HCEC 1CT (cell line): ENCODE measurements around the gene CCDC197.

Source experiments
- DNase-seq: peaks from one replicate; pipeline ENCODE4 v3.0.0-alpha.2; 2017

CCDC197 gene

DNA sequence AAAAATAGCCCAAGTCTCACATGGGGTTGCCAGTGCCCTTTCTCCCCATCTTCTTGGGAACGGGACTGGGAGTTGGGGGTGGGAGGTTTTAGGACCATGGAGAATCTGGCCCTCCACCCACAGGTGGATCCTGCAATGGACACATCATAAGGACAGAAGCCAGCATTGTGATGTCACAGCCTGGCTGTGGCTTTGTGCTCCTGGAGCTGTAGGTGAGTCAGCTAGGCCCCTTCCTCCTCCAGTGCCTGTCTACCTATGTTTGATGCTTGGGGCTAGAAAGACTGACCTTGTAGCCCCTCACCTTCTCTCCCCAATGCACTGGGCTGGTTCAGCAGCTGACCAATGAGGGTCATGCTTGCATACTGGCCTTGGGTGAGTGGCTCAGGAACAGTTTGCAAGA, at the start of gene CCDC197:
Gene CCDC197, plus strand, starts transcription at position 220 of the 400 bp plus-strand sequence. CDS start 831 bp downstream, outside the sequence.
- DNase-seq, result no peak

DNA sequence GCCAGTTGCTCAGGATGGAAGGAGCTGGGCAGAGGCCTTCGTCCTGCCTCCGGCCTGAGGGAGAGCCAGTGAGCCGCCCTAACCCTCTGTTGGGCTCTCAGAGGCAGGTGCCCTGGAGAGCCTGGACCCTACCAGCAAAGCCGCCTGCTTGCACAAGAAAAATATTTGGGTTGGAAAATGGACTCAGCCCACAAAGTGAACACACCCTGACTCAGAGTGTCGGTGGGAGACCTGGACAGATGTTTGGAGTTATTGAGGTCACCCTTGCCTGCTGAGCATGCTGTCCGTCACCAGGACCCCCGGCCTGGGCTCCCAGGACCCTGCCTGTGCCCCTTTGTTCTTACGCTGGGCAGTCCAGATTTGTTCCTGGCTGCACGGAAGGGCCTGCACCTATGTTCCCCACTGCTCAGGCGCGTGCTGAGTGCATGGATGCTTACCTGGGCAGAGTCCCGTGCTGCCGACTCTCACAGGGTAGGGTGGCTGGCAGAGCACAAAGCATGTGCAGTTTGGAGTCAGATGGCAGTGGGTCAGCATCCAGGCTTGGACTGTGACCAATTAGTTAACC, 47.5 kb upstream of the CCDC197 start:
- DNase-seq, result no peak

DNA sequence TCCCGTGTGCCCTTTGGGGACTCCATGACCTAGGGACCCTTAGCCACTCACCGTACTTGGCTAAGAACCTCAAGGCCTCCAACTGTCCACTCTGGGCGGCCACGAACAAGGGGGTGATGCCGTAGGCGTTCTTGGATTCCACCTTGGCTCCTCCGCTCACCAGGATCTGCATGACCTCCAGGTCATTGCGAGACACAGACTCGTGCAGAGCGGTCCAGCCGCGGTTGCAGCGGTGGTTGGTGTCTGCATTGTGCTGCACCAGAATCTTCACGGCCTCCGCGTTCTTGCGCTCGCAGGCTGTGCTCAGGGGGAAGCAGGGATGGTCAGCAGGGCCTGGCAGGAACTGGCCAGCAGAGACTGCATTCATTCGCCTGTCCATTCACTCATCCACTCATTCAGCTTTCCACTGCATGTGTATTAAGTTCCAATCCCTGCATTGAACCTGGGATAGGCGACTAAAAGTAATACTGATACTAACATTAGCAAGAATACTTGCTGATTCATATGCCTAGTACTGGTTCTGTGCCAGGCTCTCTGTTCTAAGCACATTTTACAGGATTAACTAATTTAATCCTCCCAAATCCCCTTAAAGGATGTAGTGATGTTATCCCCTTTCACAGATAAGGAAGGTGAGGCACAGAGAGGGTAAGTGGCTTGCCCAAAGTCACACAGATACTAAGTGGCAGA, 46.0 kb upstream of the CCDC197 start:
- DNase-seq, result no peak

DNA sequence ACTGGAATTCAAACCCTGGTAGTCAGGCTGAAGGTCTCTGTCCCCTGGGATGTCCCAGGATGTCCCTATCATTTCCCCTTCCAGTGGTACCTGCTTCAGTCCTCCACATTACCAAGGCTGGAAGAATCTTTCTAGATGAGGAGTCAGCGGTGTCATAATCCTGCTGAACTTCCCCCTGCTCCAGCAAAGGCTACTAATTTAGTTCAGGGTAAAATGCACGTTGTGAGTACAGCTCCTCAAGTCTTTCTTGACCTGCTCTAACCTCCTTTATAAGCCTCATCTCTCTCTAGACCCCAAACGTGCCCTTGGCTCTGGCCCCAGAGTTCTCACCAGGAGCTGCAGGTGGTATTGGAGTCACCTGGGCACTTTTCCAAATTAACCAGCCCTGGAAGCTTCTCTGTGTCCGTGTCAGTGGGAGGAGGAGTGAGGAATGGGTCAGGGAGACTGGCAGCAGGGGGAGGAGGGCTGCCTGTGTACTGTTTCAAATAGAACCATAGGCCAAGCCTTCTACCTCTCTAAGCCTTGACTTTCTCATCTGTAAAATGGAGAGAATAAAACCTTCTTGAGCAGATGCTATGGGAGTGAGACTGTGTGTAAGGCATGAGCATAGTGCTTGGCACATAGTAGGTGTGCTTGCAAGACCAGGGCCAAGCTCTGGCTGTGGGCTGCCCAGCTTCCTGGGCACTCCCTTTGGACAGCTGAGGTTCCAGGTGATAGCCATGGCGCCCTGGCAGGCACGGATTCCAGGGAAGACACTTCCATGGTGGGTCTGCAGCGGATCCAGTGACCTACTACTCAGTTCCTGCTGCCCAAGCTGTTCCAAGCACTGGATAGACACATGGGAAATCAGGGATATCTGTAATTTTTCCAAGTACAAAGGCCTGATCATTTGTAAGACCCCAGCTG, 45.2 kb upstream of the CCDC197 start:
- DNase-seq, result no peak

DNA sequence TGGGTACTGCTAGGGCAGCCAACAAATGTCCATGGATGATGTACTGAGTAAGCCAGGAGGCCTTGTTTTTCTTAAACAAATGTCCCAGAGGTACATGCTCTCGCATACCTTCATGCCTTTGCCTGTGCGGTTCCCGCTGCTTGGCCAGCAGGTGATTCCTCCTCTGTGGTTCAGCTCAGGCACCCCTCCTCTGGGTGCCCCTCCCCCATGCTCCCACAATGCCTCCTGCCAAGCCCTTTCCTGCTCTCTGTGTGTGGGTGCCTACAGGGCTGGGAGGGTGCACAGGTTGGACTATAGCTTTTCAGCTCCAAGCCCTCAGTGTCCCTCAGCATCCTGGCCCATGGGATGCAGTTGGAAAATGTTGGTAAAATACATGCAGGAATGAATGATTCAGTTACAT, 44.3 kb upstream of the CCDC197 start:
- no peak for DNase-seq

DNA sequence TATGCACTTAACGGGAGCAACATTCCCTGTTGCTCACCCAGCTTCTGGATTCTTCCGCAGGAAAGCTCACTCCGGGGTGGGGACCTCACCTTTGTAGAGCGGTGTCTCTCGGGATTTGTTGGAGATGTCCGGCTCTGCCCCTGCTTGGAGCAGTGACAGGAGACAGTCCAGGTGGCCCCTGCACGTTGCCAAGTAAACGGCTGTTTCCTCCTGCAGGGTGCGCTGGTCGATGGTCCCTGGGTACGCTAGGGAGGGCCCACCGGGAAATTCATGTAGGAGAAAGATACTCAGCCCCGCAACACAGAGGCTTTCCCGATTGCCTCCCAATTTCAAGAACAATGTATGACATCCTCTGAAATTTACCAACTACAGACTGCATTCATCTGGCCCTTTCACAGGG, 43.8 kb upstream of the CCDC197 start:
- DNase-seq, result no peak

DNA sequence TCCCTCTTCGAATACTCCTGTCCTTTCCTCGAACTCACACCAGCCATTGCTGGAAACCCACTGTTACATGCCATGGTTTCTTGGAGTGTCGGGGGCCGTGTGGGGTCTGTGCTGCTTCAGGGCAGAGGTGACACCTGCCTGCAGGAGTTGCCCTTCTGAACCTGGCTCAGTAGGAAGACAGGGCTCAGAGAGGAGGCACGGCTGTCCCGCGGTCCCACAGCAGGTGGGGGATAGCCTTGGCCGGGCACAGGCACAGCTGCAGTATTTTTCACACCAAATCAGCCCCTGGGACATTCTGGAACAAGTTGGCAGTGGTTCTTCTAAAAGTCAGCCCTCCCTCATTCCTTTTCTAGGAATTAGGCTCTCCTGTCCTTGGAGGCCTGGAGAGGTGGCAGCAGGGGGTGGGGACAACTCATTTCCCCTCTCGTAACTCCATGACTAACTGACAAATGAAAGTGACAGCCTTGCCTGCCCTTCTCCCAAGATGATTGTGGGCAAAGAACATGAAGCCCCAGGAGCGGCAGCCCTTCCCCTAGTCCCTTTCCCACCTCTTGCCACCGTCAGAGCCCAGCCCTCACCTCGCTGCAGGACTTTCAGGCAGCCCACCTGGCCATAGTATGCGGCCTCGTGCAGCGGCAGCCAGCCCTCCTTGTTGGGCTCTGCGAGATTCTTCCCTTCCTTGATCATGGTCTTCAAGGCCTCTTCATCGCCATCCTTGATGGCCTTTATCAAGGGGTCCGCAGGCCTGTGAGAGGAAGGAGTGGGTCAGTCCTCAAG, 43.2 kb upstream of the CCDC197 start:
- no peak for DNase-seq

DNA sequence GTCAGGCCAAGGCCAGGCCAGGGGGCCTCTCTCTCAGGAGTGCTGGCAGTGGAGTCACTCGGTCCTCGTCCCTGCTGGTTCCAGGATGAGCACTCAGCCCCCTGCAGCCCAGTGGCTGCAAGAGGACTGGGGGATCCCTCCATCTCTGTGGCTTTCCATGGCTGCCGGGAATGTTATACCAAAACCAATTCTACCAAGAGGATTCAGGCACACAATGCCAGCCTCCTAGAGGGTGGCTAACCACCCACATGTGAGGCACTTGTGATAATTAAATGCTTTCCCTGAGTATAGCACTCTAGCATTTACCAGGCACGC, 42.6 kb upstream of the CCDC197 start:
- DNase-seq, result no peak

DNA sequence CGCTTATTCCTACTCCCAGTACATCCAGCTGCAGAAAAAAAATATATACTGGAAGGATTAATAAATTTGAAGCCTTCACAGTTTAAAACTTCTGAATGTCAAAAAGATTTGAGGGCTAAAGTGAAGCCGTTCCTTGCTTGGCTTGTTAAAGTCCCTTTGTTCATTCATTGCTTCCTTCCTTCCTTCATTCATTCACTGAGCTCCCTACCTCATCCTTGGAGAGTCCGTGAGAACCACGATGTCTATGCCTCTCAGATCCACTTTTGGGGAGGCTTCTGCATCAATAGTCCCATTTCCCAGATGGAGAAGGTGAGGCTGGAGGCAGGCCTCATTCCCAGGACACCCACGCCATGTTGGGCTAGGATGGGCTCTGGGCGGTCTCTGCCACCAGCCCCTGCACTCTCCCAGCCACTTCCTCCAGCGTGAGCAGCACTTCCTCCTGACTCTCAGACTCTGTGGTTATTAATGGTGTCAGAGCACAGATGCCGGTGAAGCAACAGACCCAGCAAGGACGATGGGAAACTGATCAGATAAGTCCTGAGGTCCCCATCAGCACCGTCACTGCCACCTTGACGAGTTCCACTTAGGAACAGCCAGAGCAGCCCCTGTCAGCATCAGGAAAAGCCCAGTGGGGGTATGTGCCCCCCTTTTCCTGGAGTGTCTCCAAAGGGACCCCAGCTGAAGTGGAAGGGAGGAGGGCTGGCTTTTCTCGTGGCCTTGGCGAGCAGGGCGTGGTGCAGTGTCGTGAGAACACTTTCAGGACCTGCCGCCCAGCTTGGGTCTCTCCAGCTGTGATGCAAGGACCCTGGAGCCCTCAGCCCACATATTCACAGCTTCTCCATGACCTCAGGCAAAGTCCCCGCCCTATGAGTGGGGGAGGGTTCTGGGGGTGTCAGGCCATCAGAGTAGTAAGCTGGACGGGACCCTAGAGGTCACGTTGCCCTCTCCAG, 41.9 kb upstream of the CCDC197 start:
- DNase-seq, result no peak

DNA sequence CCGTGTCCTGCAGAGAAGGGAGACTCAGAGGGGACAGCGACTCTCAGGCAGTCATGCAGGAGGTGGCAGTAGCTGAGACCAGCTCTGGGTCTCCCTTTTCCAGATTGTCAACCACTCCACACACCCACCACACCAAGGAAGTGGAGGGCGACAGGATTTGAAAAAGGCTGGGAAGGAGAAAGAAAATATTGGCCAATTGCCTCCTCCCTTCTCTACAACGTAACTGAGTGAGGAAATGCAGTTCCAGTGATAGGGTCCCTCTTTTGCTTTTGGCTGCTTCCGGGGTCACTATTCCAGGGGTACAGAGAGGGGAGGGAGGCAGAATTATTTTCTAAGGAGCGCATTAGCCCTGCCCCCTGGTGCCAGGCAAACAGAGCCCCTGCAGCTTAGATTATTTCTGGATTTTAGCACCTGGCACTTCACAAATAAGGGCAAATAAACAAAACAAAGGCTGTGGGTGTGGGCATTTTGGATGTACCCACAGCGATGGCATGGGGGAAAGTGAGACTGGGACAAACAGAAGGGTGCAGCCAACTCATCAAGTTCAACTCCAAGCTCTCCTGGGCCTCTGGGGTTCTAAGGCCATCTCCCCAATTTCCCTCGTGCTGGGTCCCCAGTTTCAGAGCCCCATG, 41.1 kb upstream of the CCDC197 start:
- no peak for DNase-seq

DNA sequence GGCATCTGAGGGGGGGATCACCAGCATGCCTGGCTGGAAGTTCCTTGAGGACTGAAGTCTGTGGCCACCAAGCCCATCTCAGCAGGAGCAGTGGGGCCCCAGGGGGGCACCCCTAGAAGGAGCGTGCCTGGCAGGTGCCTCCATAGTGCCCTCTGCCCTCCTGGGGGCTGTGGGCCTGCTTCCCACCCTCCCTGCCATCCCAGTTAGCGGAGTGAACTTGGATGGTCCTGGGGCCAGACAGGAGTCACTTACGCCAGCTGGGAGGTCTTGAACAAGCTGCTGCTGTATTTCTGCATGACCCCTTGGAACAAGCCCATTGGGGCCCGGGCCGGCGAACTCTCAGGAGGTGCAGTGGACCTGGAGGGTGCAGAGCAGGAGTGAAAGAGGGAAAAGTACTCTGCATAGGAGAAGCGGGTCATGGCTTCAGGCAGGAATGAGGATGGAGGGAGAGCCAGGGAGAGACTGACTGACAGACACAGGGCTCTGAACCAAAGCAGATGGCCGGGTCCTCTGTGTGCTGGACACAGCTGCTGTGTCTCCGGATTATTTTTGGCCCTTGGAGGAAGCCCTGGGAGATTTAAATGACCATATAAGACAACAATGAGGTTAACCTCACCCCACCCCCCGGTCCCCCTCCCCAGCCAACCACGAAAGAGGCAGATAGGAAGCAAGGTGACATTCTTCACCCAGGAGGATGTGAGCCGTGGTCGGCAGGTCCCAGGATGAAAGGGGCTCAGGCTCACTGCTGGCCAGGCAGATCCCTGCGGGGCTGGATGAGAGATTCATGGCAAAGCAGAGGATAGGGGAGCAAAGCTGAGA, 40.4 kb upstream of the CCDC197 start:
- DNase-seq, result no peak

DNA sequence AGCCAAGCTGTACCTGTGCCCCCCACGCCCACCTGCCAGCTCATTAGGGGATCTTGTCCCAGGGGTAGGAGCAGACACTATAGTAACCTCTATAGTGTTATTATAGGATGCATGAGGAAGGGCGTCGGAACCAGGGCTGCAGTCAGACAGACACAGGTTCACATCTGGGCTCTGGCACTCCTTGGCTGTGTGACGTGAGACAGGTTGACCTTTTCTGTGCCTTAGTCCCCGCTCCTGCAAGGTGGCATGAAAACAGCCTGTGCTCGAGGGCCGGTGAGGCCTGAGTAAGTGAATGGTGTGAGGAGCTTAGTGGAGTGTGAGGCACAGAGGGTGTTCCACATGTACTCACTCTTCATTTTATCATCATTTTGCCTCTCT, 39.8 kb upstream of the CCDC197 start:
- DNase-seq, result no peak

DNA sequence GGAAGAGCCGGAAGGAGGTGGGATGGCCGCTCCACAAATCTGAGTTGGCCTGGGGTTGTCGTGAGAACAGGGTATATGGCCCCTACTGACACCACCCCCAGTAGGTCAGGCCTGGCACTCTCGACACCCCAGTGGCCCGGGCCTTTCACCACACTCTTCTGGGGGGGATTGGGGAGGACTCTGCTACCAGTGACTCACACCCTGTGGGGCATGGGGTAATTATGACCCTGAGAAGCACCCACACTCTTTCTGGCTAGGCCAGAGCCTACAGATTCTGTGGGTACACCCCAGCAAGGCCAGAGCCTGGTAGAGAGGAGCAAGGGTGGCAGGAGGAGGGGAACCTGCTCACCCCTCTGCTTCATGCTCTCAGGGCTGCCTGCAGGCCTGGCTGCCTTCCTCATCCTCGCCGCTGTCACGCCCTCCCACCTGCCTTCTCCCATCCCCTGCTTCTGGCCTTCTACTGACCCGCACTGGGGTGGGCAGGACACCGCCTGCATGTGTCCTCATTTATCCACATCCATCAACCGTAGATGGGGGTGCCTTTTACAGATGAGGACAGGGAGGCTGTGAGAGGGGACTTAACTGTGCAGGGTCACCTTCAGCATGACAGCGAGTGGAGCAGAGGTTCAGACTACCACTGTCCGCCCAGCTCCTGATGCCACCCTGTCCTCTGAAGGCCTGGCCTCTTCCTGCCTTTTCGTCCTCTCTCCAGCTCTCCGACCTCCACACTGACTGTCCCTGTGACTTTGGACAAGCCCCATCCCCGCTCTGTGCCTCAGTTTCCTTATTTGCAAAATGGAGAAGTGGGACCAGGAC, 39.1 kb upstream of the CCDC197 start:
- DNase-seq, result no peak

DNA sequence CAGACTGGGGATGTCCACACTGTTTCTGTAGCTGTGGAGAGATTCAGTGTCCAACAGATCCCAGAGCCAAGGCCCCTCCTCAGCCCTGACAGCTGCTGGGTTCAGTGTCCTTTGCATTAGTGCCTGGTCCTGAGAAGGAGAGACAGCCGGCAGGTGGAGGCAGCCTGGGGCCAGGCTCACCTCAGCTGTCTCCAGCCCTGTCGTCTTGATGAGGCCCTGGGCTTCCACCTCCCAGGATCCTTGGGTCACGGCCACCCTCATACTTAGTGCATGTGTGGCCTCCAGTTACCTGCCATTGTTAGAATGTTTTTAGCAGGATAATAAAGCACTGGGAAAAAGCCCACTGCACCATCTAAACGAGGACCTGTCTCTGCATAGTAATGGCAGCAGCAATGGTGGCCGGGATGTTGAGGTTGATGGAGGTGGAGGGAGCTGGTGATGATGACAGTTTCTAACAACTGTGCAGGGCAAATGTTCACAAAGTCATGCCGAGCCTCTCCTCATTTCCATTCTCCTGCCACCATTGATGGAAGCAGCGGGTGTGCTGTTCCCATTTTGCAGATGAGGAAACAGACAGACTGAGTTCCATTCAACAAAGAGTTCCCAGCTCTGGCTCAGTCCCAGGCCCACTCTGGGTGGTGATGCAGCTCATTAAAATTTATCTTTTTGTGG, 38.4 kb upstream of the CCDC197 start:
- DNase-seq, result no peak

DNA sequence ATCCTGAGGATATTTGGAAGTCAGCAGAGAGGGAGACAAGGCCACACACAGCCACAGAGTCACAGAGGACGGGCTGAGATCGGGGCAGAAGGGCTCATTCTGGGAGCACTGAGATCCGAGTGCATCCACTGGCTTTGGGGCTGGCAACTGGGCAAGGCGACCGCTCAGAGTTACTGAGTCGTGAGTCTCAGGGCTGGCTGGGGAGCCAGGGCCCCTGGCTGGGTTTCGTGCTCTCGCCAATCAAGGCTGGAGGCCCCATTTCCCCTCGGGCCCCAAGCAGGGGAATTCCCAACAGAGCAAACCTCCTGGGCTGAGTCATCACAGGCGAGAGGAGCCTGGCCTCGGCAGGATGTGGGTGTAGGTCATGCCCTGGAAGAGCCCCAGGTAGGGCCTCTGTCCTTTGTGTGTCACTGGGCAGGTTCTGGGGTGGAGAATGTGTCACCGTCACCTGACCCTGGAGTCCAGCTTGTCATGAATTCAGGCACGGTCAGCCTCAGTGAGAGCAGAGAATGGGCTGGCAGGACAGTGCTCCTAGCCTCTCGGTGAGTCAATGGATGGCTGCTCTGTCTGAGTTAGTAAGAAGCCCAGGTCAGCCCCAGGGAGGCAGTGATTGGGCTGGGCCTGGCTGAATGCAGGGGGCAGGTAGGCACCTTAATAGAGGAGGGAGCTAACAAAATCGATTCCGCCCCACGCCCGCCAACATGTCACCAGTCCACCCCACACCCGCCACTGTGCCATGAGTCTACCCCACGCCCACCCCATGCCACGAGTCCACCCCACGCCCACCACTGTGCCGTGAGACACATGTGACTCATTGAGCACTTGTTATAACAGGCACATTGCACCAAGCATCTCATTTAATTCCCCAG, 37.6 kb upstream of the CCDC197 start:
- DNase-seq, result peak; percentile 84

DNA sequence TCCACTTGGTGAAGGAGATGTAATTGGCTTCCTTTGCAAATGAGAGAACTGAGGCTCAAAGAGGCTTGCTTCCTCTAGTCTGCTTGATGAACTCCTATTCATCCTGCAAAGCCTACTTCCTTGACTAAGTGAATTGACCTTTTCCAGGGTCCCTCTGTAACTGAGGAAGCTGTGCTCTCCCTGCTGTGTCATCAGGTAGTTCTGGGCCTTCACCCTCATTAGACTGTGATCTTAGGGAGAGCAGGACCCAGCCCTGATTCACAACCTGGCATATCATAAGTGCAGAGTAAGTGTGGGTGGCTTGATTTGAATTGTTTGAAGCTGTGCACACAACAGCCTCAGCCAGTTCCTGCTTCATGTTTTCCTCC, 37.0 kb upstream of the CCDC197 start:
- DNase-seq, result no peak

DNA sequence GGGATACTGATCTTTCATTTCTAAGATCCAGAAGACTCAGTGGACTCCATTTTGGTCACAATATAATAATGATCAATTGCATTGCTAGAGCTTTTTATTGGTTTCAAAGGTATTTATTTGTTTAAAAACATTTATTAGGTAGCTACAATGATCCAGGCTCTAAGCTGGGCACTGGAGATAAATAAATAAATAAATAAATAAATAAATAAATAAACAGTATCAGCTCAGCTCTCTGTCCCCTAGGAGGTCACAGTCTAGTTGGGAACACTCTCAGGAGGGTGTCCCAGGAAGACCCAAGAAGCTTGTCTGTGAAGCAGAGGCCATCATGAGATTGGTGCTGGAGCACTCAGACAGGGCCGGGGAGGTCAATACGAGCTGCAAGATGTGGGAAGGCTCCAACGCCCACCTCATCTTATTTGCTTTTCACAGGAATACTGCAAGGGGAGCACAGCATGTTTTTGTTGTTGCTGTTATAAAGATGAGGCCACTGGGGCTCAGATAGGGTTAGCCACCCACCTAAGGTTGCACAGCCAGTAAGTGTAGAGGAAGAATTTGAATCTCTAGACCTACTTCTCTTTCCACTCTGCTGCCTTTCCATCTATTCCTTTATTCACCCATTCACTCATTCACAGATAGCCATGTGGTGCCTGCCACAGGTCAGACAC, 36.2 kb upstream of the CCDC197 start:
- no peak for DNase-seq

DNA sequence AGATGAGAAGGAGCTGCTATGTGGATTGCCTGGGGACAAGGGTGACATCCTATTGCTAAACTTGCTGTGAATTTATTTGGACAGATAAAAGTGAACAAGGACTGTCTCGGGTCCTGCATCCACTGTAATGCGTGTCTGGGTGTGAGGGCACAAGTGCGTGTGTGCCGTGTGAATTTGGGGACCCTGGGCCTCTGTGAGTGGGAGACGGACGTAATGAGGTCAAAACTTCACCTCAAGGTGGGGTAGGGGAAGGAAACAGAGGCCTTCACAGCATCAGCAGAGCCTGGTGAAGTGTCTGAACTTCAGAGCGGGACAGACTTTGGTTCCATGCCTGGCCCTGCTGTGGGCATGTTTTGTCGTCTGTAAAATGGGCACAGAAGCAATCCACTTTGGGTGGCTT, 35.5 kb upstream of the CCDC197 start:
- DNase-seq, result no peak
